GM12801 (cell line): ENCODE measurements around the gene SGK1.

Experiments
- TF ChIP-seq, protein P1 (sequence below): IDR thresholded peaks from one replicate; pipeline ENCODE4 v1.5.1; 2011; ENCODE audit warnings: control low read depth; ENCODE audit not compliant: insufficient read length; ENCODE audit errors: extremely low read depth

The SGK1 gene

DNA sequence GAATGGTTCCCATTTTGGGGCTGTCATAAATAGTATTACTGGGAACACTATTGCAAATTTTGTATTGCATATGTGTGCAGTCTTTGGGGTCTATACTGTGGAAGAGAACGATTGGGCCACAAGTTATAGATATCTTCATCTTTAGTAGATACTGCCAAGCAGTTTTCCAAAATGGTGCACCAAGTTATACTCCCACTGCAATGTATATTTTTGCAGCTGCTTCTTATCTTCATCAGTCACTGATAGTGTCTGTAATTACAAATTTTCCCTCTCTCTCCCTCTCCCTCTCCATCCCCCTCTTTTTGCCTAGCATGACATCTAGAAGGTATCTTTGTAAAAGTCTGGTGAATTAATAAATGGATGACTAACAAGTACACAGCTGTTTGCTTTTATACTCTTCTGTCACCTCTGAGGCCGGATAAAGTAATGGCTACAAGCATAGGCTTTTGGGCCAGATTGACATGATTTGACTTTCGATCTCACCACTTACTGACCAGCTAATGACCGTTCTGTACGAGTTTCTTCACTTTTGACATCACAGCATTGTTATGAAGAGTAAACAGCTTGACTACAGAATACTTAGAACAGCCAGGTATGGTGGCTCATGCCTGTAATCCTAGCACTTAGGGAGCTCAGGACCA is 152.2 kb downstream of the SGK1 start:
- TF ChIP-seq, protein P1, sequence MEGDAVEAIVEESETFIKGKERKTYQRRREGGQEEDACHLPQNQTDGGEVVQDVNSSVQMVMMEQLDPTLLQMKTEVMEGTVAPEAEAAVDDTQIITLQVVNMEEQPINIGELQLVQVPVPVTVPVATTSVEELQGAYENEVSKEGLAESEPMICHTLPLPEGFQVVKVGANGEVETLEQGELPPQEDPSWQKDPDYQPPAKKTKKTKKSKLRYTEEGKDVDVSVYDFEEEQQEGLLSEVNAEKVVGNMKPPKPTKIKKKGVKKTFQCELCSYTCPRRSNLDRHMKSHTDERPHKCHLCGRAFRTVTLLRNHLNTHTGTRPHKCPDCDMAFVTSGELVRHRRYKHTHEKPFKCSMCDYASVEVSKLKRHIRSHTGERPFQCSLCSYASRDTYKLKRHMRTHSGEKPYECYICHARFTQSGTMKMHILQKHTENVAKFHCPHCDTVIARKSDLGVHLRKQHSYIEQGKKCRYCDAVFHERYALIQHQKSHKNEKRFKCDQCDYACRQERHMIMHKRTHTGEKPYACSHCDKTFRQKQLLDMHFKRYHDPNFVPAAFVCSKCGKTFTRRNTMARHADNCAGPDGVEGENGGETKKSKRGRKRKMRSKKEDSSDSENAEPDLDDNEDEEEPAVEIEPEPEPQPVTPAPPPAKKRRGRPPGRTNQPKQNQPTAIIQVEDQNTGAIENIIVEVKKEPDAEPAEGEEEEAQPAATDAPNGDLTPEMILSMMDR, result no peak

DNA sequence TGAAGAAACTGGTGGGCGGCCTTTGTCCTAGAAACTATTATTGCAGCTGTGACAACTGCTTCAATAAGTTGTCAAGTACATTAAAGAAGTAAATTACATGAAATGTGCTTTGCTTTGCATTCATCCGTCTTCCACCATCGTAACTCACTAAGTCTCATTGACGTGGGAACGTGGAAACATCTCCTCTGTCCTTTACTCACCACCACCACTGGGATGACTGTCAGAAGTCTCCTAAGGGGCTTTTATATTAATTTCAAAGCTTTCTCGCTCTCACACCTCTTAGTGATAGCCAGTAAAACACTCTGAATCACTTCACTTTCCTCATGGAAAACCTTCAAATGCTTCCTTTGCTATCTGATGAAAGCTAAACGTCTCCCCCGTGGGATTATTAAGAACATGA is 153.6 kb downstream of the SGK1 start:
- TF ChIP-seq, protein P1, result no peak

DNA sequence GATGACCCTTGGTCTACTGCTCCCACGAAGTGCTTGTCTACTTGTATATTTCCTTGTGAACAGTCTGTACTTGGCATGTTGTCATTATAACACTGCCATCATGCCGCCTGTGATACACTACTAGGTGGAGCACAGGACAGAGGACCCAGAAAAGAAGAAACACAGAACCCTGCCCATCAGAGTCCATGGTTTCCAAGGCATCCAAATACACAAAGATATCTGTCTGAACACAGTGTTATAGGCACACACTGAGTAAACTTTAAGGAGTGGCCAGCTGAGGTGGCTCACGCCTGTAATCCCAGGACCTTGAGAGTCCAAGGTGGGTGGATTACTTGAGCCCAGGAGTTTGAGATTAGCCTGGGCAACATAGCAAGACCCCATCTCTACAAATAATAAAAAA is 155.0 kb downstream of the SGK1 start:
- TF ChIP-seq, protein P1, result no peak

DNA sequence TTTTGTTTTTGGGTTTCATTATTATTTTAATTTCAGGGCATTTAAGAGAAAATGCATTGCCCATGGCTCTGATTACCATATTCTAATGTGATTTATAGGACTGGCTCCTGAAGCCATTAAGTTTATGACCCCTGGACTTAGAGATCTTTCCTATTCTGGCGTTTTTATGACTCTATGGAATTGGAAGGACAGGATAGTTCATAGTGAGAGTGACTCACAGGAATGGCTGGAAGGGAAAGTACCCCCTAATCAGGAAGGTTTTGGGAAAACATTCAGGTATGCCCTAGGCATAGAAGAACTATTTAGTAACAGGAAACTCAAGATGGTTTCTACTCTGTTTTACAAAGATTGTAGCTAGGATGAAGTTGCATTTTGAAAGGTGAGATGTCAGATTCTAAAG is 156.9 kb downstream of the SGK1 start:
- TF ChIP-seq, protein P1, result no peak

DNA sequence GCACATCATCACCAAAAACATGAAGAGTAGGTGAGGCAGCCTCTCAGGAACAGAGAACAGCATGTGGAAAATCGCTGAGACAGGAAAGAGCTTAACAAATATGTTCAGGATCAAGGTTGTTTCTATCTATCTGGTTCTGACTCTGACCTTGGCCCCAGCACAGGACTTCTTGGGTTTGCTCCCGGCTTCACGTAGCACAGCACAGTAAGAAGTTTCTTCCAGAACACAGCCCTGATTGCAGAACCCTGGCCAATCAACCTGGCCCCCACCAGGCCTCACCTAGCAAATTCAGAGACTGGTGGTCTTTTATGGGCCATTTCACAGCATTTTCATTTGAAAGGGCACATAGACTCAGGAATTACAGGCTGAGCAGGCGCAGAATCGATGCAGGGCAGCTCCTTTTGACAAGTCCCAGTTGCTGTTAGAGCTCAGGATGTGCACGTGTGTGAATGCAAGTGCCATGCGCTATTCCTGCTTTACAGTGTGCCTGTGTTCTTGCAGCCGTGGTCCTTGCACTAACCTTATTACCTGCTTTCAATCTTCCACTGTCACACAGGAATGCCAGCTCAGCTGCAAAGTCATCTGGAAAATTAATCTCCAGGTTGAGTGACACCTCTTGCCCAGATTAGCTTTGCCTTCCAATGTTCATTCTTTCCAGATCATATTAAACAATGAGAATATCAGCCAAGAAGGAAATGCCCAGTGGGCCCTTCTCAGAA is 165.0 kb downstream of the SGK1 start:
- TF ChIP-seq, protein P1, result no peak

DNA sequence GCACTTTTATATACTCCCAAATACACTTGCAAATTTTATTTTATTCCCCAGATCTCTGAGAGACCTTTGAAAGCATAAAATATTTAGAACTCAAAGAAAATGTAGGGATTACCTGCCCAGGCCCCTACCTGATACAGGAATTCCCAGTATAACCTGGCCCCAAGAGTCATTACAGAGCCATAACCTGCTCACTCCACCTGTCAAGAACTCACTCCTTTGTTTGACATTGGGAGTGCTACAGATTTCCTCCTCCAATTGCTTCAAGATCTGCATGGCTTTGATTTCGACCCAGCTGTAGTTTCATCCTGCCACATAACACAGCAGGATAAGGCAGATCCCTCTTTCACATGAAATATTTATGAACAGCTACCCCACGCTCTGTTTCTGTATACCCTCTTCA is 169.3 kb downstream of the SGK1 start:
- TF ChIP-seq, protein P1, result no peak

DNA sequence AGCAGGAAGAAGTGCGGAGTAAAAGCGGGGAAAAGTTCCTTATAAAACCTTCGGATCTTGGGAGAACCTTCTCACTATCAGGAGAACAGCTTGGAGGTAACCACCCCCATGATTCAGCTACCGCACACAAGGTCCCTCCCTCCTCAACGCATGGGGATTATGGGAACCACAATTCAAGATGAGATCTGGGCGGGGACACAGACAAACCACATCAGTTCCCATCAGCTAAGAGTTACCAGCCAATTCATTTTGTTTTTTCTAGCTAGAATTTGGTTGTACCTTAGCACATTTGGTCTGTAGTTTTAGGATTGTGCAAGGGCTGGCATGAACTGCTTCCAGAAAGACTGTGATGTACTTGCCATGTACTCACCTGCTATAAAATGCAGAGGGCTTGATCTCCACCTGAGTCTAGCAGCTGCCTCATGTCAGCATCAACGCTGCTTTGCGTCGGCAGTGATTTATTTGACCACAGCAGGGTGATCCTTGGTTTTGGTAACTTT is 170.8 kb downstream of the SGK1 start:
- TF ChIP-seq, protein P1, result no peak
